ENCODE results near the gene RTRAF. TPM values are rescaled to one million over a fixed set of nuclear protein-coding genes. Genes with fewer than 3 reads are reported as not detected.

The RTRAF gene
- polyA plus RNA-seq, 1 donor from 2014 or later, result 119 TPM

GRCh38 chr14:51967521-51967920 lies 21.8 kb upstream of the RTRAF start:
- peaks cover 5% of the 10 kb centered on the region for H3K36me3 ChIP-seq (ENCODE audit: insufficient read depth, low read length)
- no peak overlapping the region for H3K9ac ChIP-seq (ENCODE audit: low read length)
- no peaks in the 10 kb centered on the region for H3K9me2 ChIP-seq (ENCODE audit: insufficient read depth, low read length)
- H3K79me2 ChIP-seq (replicated peaks; ENCODE audit: insufficient read depth, low read length), result no peaks in the 10 kb centered on the region
- no peaks in the 10 kb centered on the region for H3F3A ChIP-seq (ENCODE audit: insufficient read depth, low read length, poor library complexity, severe bottlenecking)
- no peak overlapping the region for H3K4me3 ChIP-seq (ENCODE audit: low read length)
- no peaks in the 10 kb centered on the region for H3K9me3 ChIP-seq (ENCODE audit: low read length)
- no peak overlapping the region for H2AFZ ChIP-seq (ENCODE audit: low read depth, low read length)
- H3K27me3 ChIP-seq (ENCODE audit: insufficient read depth, low read depth, low read length), result no peaks in the 10 kb centered on the region
- no peaks in the 10 kb centered on the region for H4K20me1 ChIP-seq (ENCODE audit: insufficient read depth)
- no peak overlapping the region for H3K27ac ChIP-seq (ENCODE audit: low read length)
- TF ChIP-seq CTCF (IDR thresholded peaks at IDR 0.05; ENCODE audit: poor library complexity, severe bottlenecking) (no peak), RAD21 (conservative IDR thresholded peaks at IDR 0.05) (no peak)
- H3K4me2 ChIP-seq (ENCODE audit: low read length), result no peak overlapping the region

DNA sequence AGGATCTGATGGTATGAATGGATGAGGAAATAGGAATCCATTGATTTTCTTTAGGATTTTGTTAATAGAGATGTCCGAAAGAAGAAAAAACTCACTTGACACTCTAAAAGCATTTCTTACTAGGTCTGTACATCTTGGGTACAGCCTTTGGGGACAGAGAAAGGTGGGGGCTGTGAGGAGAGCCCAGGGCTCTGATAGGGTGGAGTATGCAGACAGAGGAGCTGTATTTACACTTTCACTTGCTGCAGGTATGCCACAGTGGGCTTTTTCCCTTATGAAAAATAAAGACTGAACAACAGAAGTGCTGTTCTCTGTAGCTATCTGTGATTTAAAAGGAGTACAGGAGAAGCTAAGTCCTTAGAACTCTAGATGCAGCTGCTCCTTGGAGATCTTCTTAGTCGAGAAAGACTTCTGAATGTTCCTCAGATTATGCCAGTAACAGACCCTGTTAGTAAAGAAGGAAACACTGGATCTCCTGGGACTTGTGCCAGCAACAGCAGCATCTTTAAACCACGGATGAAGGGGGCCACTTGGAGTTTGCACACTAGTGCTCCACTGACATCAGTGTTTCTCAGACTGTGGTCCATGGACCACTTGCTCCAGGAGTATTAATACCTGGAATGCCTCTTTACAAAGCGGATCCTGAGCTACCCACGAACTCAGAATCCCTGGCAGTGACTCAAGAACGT lies 19.4 kb upstream of the RTRAF start:
- no peaks in the 10 kb centered on the region for H3K27me3 ChIP-seq (ENCODE audit: insufficient read depth, low read depth, low read length)

More for the DNA sequence above, 19.4 kb upstream of the RTRAF start:
- no peaks in the 10 kb centered on the region for H3K36me3 ChIP-seq (ENCODE audit: insufficient read depth, low read length)
- H3K9me2 ChIP-seq (ENCODE audit: insufficient read depth, low read length), result no peaks in the 10 kb centered on the region
- no peak overlapping the region for H3K9ac ChIP-seq (ENCODE audit: low read length)
- no peaks in the 10 kb centered on the region for H3K9me3 ChIP-seq (ENCODE audit: low read length)
- no peak overlapping the region for H2AFZ ChIP-seq (ENCODE audit: low read depth, low read length)
- H3K79me2 ChIP-seq (replicated peaks; ENCODE audit: insufficient read depth, low read length), result no peaks in the 10 kb centered on the region
- H3K27ac ChIP-seq (ENCODE audit: low read length), result no peak overlapping the region
- H3K4me2 ChIP-seq (ENCODE audit: low read length), result no peak overlapping the region
- TF ChIP-seq SMC3 (conservative IDR thresholded peaks at IDR 0.05; ENCODE audit: poor library complexity) (no peak), POLR2AphosphoS5 (IDR thresholded peaks at IDR 0.05) (no peak), TAF1 (IDR thresholded peaks at IDR 0.05; ENCODE audit: low read depth) (no peak), MXI1 (conservative IDR thresholded peaks at IDR 0.05; ENCODE audit: poor library complexity, severe bottlenecking) (no peak), EZH2 (IDR thresholded peaks at IDR 0.05; ENCODE audit: borderline replicate concordance, insufficient read depth, low read length, poor library complexity, severe bottlenecking) (no peak), EP300 (conservative IDR thresholded peaks at IDR 0.05; ENCODE audit: poor library complexity, severe bottlenecking) (no peak), CTCF (IDR thresholded peaks at IDR 0.05; ENCODE audit: poor library complexity, severe bottlenecking) (no peak), RAD21 (conservative IDR thresholded peaks at IDR 0.05) (no peak), REST (IDR thresholded peaks at IDR 0.05; ENCODE audit: borderline replicate concordance) (no peak)
- H4K20me1 ChIP-seq (ENCODE audit: insufficient read depth), result no peaks in the 10 kb centered on the region
- H3F3A ChIP-seq (ENCODE audit: insufficient read depth, low read length, poor library complexity, severe bottlenecking), result no peaks in the 10 kb centered on the region
- H3K4me3 ChIP-seq (ENCODE audit: low read length), result no peak overlapping the region

All from neural cell (in vitro differentiated cells).